ENCODE results near the gene MYH7B. TPM values are rescaled to one million over a fixed set of nuclear protein-coding genes. Genes with fewer than 3 reads are reported as not detected.
A peak's percentile ranks its signal among the peaks of the same experiment; 100 is the strongest.

Gene MYH7B
- total and polyA plus RNA-seq, 3 experiments from 2014 or later: 0.16 to 0.48 (median 0.26) TPM

GRCh38 chr20:34956751-34957472 lies 1.2 kb downstream of the MYH7B start:
- Histone ChIP-seq H3K9me3 (ENCODE audit: low read length) (no peaks in the 10 kb centered on the region), H3K27me3 (ENCODE audit: insufficient read depth, low read length, poor library complexity, severe bottlenecking) (no peaks in the 10 kb centered on the region), H3K4me1 (ENCODE audit: insufficient read depth, low read length) (peaks cover 13% of the 10 kb centered on the region), H3K36me3 (ENCODE audit: insufficient read depth, low read length) (no peaks in the 10 kb centered on the region), H3K4me3 (ENCODE audit: low read length) (no peak overlapping the region), H3K27ac (ENCODE audit: low read depth, low read length) (no peak overlapping the region)
- Mint-ChIP-seq H3K4me3 (peak overlapping the region in 6 of 7 donors; percentile 16 to 98 (median 96)), H3K36me3 (peaks cover 0 to 9% (median 0%) of the 10 kb centered on the region in 3 donors), H3K9me3 (no peaks in the 10 kb centered on the region), H3K27ac (peak overlapping the region in 4 of 8 donors; percentile 85 to 97 (median 97)), H3K4me1 (peaks cover 24 to 38% (median 34%) of the 10 kb centered on the region in 3 donors), H3K27me3 (peaks cover 0 to 6% of the 10 kb centered on the region in 2 donors)
- POLR2A ChIA-PET: no interaction called here
- no peak for DNase-seq
- CTCF ChIA-PET: interaction anchor here (1.0 to 1.6 kb wide), 2 partner anchors 81 to 82 kb away, joined by 3 to 6 read pairs; no protein-coding TSS in a partner anchor

- H3K4me1 ChIP-seq (ENCODE audit: insufficient read depth, low read length): no peaks in the 10 kb centered on the region
- H3K27ac ChIP-seq (ENCODE audit: low read depth, low read length): no peak overlapping the region
- Mint-ChIP-seq H3K36me3 (no peaks in the 10 kb centered on the region), H3K27me3 (peaks cover 0 to 6% of the 10 kb centered on the region in 2 donors), H3K9me3 (no peaks in the 10 kb centered on the region), H3K4me3 (no peak overlapping the region), H3K4me1 (peaks cover 0 to 4% (median 0%) of the 10 kb centered on the region in 3 donors), H3K27ac (no peak overlapping the region)
- DNase-seq: no peak
- ChIA-PET CTCF (interaction anchor here (1.2 kb wide), 1 partner anchor 9 kb away, joined by 3 read pairs; no protein-coding TSS in a partner anchor), POLR2A (no interaction called here)
- H3K4me3 ChIP-seq (ENCODE audit: low read length): no peak overlapping the region
- no peaks in the 10 kb centered on the region for H3K27me3 ChIP-seq (ENCODE audit: insufficient read depth, low read length, poor library complexity, severe bottlenecking)
- no peaks in the 10 kb centered on the region for H3K9me3 ChIP-seq (ENCODE audit: low read length)
- H3K36me3 ChIP-seq (ENCODE audit: insufficient read depth, low read length): no peaks in the 10 kb centered on the region
Measured at GRCh38 chr20:34964486-34964885, 8.8 kb downstream of the MYH7B start.

- peaks cover 0 to 4% (median 0%) of the 10 kb centered on the region in 3 donors for H3K4me1 Mint-ChIP-seq
- H3K4me3 Mint-ChIP-seq: no peak overlapping the region
- no peaks in the 10 kb centered on the region for H3K9me3 ChIP-seq (ENCODE audit: low read length)
- H3K36me3 ChIP-seq (ENCODE audit: insufficient read depth, low read length): no peaks in the 10 kb centered on the region
- no peak overlapping the region for H3K27ac ChIP-seq (ENCODE audit: low read depth, low read length)
- no peaks in the 10 kb centered on the region for H3K36me3 Mint-ChIP-seq
- no peak for DNase-seq
- H3K27ac Mint-ChIP-seq: no peak overlapping the region
- H3K4me3 ChIP-seq (ENCODE audit: low read length): no peak overlapping the region
- CTCF ChIA-PET: no interaction called here
- POLR2A ChIA-PET: no interaction called here
- H3K27me3 Mint-ChIP-seq: peaks cover 0 to 6% of the 10 kb centered on the region in 2 donors
- no peaks in the 10 kb centered on the region for H3K27me3 ChIP-seq (ENCODE audit: insufficient read depth, low read length, poor library complexity, severe bottlenecking)
- no peaks in the 10 kb centered on the region for H3K4me1 ChIP-seq (ENCODE audit: insufficient read depth, low read length)
- H3K9me3 Mint-ChIP-seq: no peaks in the 10 kb centered on the region
Measured at GRCh38 chr20:34965051-34965450, 9.4 kb downstream of the MYH7B start.

DNA sequence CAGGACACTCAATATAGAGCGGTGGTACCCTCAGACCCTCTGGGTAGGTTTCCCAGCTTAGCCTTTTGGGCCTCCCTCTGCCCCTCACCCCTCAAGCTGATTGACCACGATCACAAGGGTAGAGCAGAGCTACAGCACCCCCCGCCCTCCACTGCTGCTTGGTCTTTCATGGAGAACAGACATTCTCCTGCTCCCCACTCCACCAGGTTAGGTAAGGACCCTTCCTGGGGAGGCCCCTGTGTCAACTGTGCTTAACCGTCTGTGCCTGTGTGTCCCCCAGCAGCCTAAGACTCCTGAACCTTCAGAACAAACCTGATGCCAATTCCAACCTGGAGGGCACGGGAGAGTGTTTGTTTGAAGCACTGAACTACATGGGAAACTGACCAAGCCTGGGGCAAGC lies 11.8 kb downstream of the MYH7B start:
- no peak for DNase-seq

DNA sequence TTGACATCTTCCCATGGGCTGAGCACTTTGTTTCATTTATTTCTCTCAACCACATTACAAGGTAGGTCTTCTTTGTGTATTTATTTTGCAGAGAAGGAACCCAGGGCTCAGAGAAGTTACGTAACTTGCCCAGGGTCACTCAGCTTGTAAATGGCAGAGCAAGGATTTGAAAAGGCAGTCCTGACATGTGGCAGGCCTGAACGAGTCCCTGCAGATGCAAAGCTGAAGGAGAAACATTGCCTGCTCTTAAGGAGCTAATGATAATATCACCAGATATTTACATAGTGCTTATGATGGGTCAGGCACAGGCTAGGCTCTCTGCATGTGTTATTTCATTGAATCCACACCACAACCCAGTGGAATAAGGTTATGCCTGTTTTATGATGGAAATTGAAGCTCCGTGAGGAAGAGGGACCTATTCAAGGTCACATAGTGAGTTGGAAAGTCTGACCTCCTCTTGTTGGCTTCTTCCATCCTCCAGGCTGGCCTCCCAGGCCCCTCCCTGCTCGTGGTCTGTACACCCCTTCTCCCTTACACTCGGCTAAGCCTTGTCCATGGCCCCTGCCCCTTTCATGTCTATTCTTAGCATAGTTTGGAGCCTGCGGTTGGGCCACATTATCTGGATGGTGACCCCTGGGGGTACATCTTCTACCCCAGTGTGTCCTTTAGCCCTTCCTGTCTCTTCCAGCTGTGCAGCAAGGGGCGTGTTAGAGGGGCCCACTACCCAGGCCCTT lies 12.5 kb downstream of the MYH7B start:
- H3K4me3 Mint-ChIP-seq: no peak overlapping the region
- H3K9me3 ChIP-seq (ENCODE audit: low read length): no peaks in the 10 kb centered on the region
- H3K27me3 ChIP-seq (ENCODE audit: insufficient read depth, low read length, poor library complexity, severe bottlenecking): no peaks in the 10 kb centered on the region
- H3K27ac ChIP-seq (ENCODE audit: low read depth, low read length): no peak overlapping the region
- no peak for DNase-seq
- H3K9me3 Mint-ChIP-seq: no peaks in the 10 kb centered on the region
- H3K36me3 ChIP-seq (ENCODE audit: insufficient read depth, low read length): no peaks in the 10 kb centered on the region
- H3K4me3 ChIP-seq (ENCODE audit: low read length): no peak overlapping the region
- no peak overlapping the region for H3K27ac Mint-ChIP-seq
- H3K27me3 Mint-ChIP-seq: peaks cover 1 to 3% of the 10 kb centered on the region in 2 donors
- H3K4me1 ChIP-seq (ENCODE audit: insufficient read depth, low read length): no peaks in the 10 kb centered on the region
- ChIA-PET CTCF (interaction anchor here (0.6 kb wide), 1 partner anchor 549 kb away, joined by 3 read pairs; no protein-coding TSS in a partner anchor), POLR2A (no interaction called here)
- H3K36me3 Mint-ChIP-seq: no peaks in the 10 kb centered on the region
- no peaks in the 10 kb centered on the region for H3K4me1 Mint-ChIP-seq

More for the DNA sequence above, 11.8 kb downstream of the MYH7B start:
- H3K9me3 Mint-ChIP-seq: no peaks in the 10 kb centered on the region
- H3K36me3 Mint-ChIP-seq: no peaks in the 10 kb centered on the region
- peaks cover 0 to 1% of the 10 kb centered on the region in 2 donors for H3K27me3 Mint-ChIP-seq
- CTCF ChIA-PET: interaction anchor here (0.6 kb wide), 1 partner anchor 550 kb away, joined by 3 read pairs; no protein-coding TSS in a partner anchor
- Histone ChIP-seq H3K27me3 (ENCODE audit: insufficient read depth, low read length, poor library complexity, severe bottlenecking) (no peaks in the 10 kb centered on the region), H3K27ac (ENCODE audit: low read depth, low read length) (no peak overlapping the region), H3K36me3 (ENCODE audit: insufficient read depth, low read length) (no peaks in the 10 kb centered on the region), H3K4me3 (ENCODE audit: low read length) (no peak overlapping the region), H3K4me1 (ENCODE audit: insufficient read depth, low read length) (no peaks in the 10 kb centered on the region), H3K9me3 (ENCODE audit: low read length) (no peaks in the 10 kb centered on the region)
- no peak overlapping the region for H3K27ac Mint-ChIP-seq
- H3K4me3 Mint-ChIP-seq: no peak overlapping the region
- POLR2A ChIA-PET: no interaction called here
- H3K4me1 Mint-ChIP-seq: no peaks in the 10 kb centered on the region

GRCh38 chr20:34970193-34970840 lies 14.6 kb downstream of the MYH7B start:
- no peak overlapping the region for H3K27ac Mint-ChIP-seq
- H3K27me3 Mint-ChIP-seq: peaks cover 1 to 6% of the 10 kb centered on the region in 2 donors
- DNase-seq: no peak
- H3K36me3 Mint-ChIP-seq: no peaks in the 10 kb centered on the region
- H3K9me3 Mint-ChIP-seq: no peaks in the 10 kb centered on the region
- no peaks in the 10 kb centered on the region for H3K4me1 Mint-ChIP-seq
- no peak overlapping the region for H3K4me3 ChIP-seq (ENCODE audit: low read length)
- no peaks in the 10 kb centered on the region for H3K4me1 ChIP-seq (ENCODE audit: insufficient read depth, low read length)
- H3K27ac ChIP-seq (ENCODE audit: low read depth, low read length): no peak overlapping the region
- no peaks in the 10 kb centered on the region for H3K27me3 ChIP-seq (ENCODE audit: insufficient read depth, low read length, poor library complexity, severe bottlenecking)
- ChIA-PET POLR2A (no interaction called here), CTCF (interaction anchor here (1.0 kb wide), 1 partner anchor 14 kb away, joined by 3 read pairs; the partner anchor contains the start of genes GSS and MYH7B)
- no peaks in the 10 kb centered on the region for H3K9me3 ChIP-seq (ENCODE audit: low read length)
- no peak overlapping the region for H3K4me3 Mint-ChIP-seq
- no peaks in the 10 kb centered on the region for H3K36me3 ChIP-seq (ENCODE audit: insufficient read depth, low read length)

GRCh38 chr20:34970846-34971560 lies 15.3 kb downstream of the MYH7B start:
- H3K36me3 Mint-ChIP-seq: no peaks in the 10 kb centered on the region
- H3K9me3 Mint-ChIP-seq: no peaks in the 10 kb centered on the region
- POLR2A ChIA-PET: interaction anchor here (0.7 kb wide), 1 partner anchor 100 kb away, joined by 7 read pairs; no protein-coding TSS in a partner anchor
- H3K4me1 Mint-ChIP-seq: no peaks in the 10 kb centered on the region
- H3K27ac Mint-ChIP-seq: no peak overlapping the region
- H3K27me3 Mint-ChIP-seq: peaks cover 1 to 6% of the 10 kb centered on the region in 2 donors
- Histone ChIP-seq H3K36me3 (ENCODE audit: insufficient read depth, low read length) (no peaks in the 10 kb centered on the region), H3K4me1 (ENCODE audit: insufficient read depth, low read length) (no peaks in the 10 kb centered on the region), H3K4me3 (ENCODE audit: low read length) (no peak overlapping the region), H3K9me3 (ENCODE audit: low read length) (no peaks in the 10 kb centered on the region), H3K27me3 (ENCODE audit: insufficient read depth, low read length, poor library complexity, severe bottlenecking) (no peaks in the 10 kb centered on the region), H3K27ac (ENCODE audit: low read depth, low read length) (no peak overlapping the region)
- DNase-seq: no peak
- H3K4me3 Mint-ChIP-seq: no peak overlapping the region
- CTCF ChIA-PET: no interaction called here
